Measurements from ENCODE around the gene ZNF536. TPM values are rescaled to one million over a fixed set of nuclear protein-coding genes. Genes with fewer than 3 reads are reported as not detected.

Gene ZNF536
- total RNA-seq, 1 experiment from 2014 or later, result 0.35 TPM

- no peak for DNase-seq (ENCODE audit: low spot score)
- Mint-ChIP-seq H3K27me3 (ENCODE audit: low read depth) (no peaks in the 10 kb centered on the region), H3K36me3 (no peaks in the 10 kb centered on the region), H3K27ac (no peak overlapping the region), H3K4me3 (no peak overlapping the region), H3K9me3 (peaks cover 9% of the 10 kb centered on the region), H3K4me1 (peaks cover 28% of the 10 kb centered on the region)
- TF ChIP-seq NFYB (CRISPR knock-in tag; conservative IDR thresholded peaks at IDR 0.05; ENCODE audit: low read depth) (no peak), CREB1 (CRISPR knock-in tag; IDR thresholded peaks at IDR 0.05) (no peak), USF1 (CRISPR knock-in tag; IDR thresholded peaks at IDR 0.05) (no peak), ZNF281 (CRISPR knock-in tag; IDR thresholded peaks at IDR 0.05) (no peak), MLX (CRISPR knock-in tag; IDR thresholded peaks at IDR 0.05) (no peak), MYBL2 (CRISPR knock-in tag; IDR thresholded peaks at IDR 0.05) (no peak), CBFB (CRISPR knock-in tag; IDR thresholded peaks at IDR 0.05; ENCODE audit: low read depth) (no peak), FOXP1 (CRISPR knock-in tag; IDR thresholded peaks at IDR 0.05; ENCODE audit: borderline replicate concordance) (no peak), JAZF1 (CRISPR knock-in tag; IDR thresholded peaks at IDR 0.05) (no peak), HMGXB4 (CRISPR knock-in tag; IDR thresholded peaks at IDR 0.05) (no peak), TP53 (CRISPR knock-in tag; IDR thresholded peaks at IDR 0.05) (no peak), ZNF263 (CRISPR knock-in tag; IDR thresholded peaks at IDR 0.05; ENCODE audit: low read depth) (no peak)
- POLR2A ChIA-PET, result no interaction called here
- ATAC-seq, result no peak
- CTCF ChIA-PET, result no interaction called here
Measured at GRCh38 chr19:30549151-30549550, 177.0 kb downstream of the ZNF536 start.

GRCh38 chr19:30551271-30551670 is 179.1 kb downstream of the ZNF536 start:
- Mint-ChIP-seq H3K27ac (no peak overlapping the region), H3K36me3 (no peaks in the 10 kb centered on the region), H3K4me1 (peaks cover 31% of the 10 kb centered on the region), H3K27me3 (ENCODE audit: low read depth) (peaks cover 3% of the 10 kb centered on the region; the same call in 1 of the 2 replicates), H3K4me3 (no peak overlapping the region), H3K9me3 (peaks cover 9% of the 10 kb centered on the region)
- ATAC-seq, result no peak
- ChIA-PET POLR2A (no interaction called here), CTCF (interaction anchor here (0.6 kb wide), 2 partner anchors 269 to 779 kb away, joined by 3 to 4 read pairs; no protein-coding TSS in a partner anchor)
- no peak for DNase-seq (ENCODE audit: low spot score)
- no peak for TF ChIP-seq SOX15 (CRISPR knock-in tag; IDR thresholded peaks at IDR 0.05)
- TF ChIP-seq ATF3 (CRISPR knock-in tag; conservative IDR thresholded peaks at IDR 0.05), result no peak
- no peak for TF ChIP-seq ZNF121 (CRISPR knock-in tag; IDR thresholded peaks at IDR 0.05)
- no peak for TF ChIP-seq ZNF317 (CRISPR knock-in tag; IDR thresholded peaks at IDR 0.05; ENCODE audit: borderline replicate concordance, low read depth)
- no peak for TF ChIP-seq CREB1 (CRISPR knock-in tag; IDR thresholded peaks at IDR 0.05)
- TF ChIP-seq NFE2L1 (CRISPR knock-in tag; IDR thresholded peaks at IDR 0.05), result no peak

GRCh38 chr19:30552593-30552992 is 180.4 kb downstream of the ZNF536 start:
- Mint-ChIP-seq H3K36me3 (no peaks in the 10 kb centered on the region), H3K4me3 (no peak overlapping the region), H3K27me3 (ENCODE audit: low read depth) (peaks cover 3% of the 10 kb centered on the region; the same call in 1 of the 2 replicates), H3K9me3 (peaks cover 9% of the 10 kb centered on the region), H3K4me1 (peaks cover 40% of the 10 kb centered on the region), H3K27ac (no peak overlapping the region)
- ChIA-PET POLR2A (no interaction called here), CTCF (no interaction called here)
- no peak for ATAC-seq
- no peak for DNase-seq (ENCODE audit: low spot score)
- TF ChIP-seq ZNF219 (CRISPR knock-in tag; IDR thresholded peaks at IDR 0.05; ENCODE audit: borderline replicate concordance), result no peak
- no peak for TF ChIP-seq FOXP1 (CRISPR knock-in tag; IDR thresholded peaks at IDR 0.05; ENCODE audit: borderline replicate concordance)
- TF ChIP-seq ZNF425 (CRISPR knock-in tag; conservative IDR thresholded peaks at IDR 0.05), result no peak
- no peak for TF ChIP-seq USF2 (CRISPR knock-in tag; IDR thresholded peaks at IDR 0.05)
- no peak for TF ChIP-seq CREM (CRISPR knock-in tag; IDR thresholded peaks at IDR 0.05)
- TF ChIP-seq NFATC4 (CRISPR knock-in tag; IDR thresholded peaks at IDR 0.05), result no peak
